Muscle layer of colon (tissue), 2 donors: ENCODE data around the gene KCNQ1.
"Not testable (repeated sequence)": the region's sequence is repeated elsewhere in the genome, so short reads cannot be mapped to it uniquely, and the experiment has no call there.

Source experiments
- H3K27ac ChIP-seq: one replicate; pipeline ENCODE4 v1.7.0; 2013; ENCODE audit warnings: low read depth, mild to moderate bottlenecking, low read length, moderate library complexity
- H3K27me3 ChIP-seq, 2 donors: one replicate each; pipeline ENCODE4 v1.7.0; 2013; ENCODE audit warnings: low read length in 2 of 2, mild to moderate bottlenecking in 2 of 2; ENCODE audit not compliant: insufficient read depth in 2 of 2, control insufficient read depth in 1 of 2
- H3K36me3 ChIP-seq: one replicate; pipeline ENCODE4 v1.7.0; 2013; ENCODE audit warnings: mild to moderate bottlenecking, low read length; ENCODE audit not compliant: insufficient read depth
- H3K4me1 ChIP-seq: one replicate; pipeline ENCODE4 v1.7.0; 2013; ENCODE audit warnings: mild to moderate bottlenecking, low read length; ENCODE audit not compliant: insufficient read depth
- H3K4me3 ChIP-seq, 2 donors: one replicate each; pipeline ENCODE4 v1.7.0; 2013; ENCODE audit warnings: low read length in 2 of 2, low read depth in 1 of 2, mild to moderate bottlenecking in 1 of 2, moderate library complexity in 1 of 2
- H3K9ac ChIP-seq: one replicate; pipeline ENCODE4 v1.7.0; 2013; ENCODE audit warnings: low read length
- H3K9me3 ChIP-seq: one replicate; pipeline ENCODE4 v1.7.0; 2013; ENCODE audit warnings: mild to moderate bottlenecking, low read length
- donor health status: abdominal sarcoma.
- donor health status: Adenocarcinoma of cecum.

Gene KCNQ1

DNA sequence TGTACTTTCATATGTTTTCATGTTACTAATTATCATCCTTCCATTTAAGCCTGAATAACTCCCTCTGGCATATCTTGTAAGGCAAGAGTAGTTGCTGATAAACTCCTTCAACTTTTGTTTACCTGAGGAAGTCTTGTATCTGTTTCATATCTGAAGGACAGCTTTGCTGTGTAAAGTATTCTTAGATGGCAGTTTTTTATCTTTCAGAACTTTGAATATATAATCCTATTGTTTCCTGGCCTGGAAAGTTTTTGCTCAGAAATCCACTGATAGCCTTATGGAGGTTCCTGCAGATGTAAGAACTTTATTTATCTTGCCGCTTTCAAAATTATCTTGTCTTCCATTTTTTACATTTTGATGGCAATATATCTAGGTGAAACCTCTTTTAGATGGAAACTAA is 185.9 kb downstream of the KCNQ1 start:
- Histone ChIP-seq H3K27me3 (no peaks in the 10 kb centered on the region), H3K4me1 (no peaks in the 10 kb centered on the region), H3K4me3 (no peak overlapping the region), H3K36me3 (no peaks in the 10 kb centered on the region), H3K27ac (no peak overlapping the region), H3K9me3 (peaks cover 18% of the 10 kb centered on the region), H3K9ac (no peak overlapping the region)

- no peak overlapping the region for H3K9ac ChIP-seq
- no peak overlapping the region for H3K4me3 ChIP-seq
- peaks cover 18% of the 10 kb centered on the region for H3K9me3 ChIP-seq
- H3K27ac ChIP-seq: no peak overlapping the region
- H3K36me3 ChIP-seq: no peaks in the 10 kb centered on the region
- no peaks in the 10 kb centered on the region for H3K27me3 ChIP-seq
- no peaks in the 10 kb centered on the region for H3K4me1 ChIP-seq
Observed at GRCh38 chr11:2631161-2631560, 186.4 kb downstream of the KCNQ1 start.

- not testable (repeated sequence) for H3K9ac ChIP-seq, H3K27me3 ChIP-seq, H3K9me3 ChIP-seq, H3K4me1 ChIP-seq, H3K36me3 ChIP-seq, H3K27ac ChIP-seq, H3K4me3 ChIP-seq
Observed at GRCh38 chr11:2639763-2640162, 195.0 kb downstream of the KCNQ1 start.

- H3K4me3 ChIP-seq: no peak overlapping the region
- no peaks in the 10 kb centered on the region for H3K27me3 ChIP-seq
- no peak overlapping the region for H3K27ac ChIP-seq
- H3K36me3 ChIP-seq: no peaks in the 10 kb centered on the region
- H3K9ac ChIP-seq: no peak overlapping the region
- H3K9me3 ChIP-seq: peaks cover 14% of the 10 kb centered on the region
- H3K4me1 ChIP-seq: no peaks in the 10 kb centered on the region
Observed at GRCh38 chr11:2641623-2642022, 196.8 kb downstream of the KCNQ1 start.

DNA sequence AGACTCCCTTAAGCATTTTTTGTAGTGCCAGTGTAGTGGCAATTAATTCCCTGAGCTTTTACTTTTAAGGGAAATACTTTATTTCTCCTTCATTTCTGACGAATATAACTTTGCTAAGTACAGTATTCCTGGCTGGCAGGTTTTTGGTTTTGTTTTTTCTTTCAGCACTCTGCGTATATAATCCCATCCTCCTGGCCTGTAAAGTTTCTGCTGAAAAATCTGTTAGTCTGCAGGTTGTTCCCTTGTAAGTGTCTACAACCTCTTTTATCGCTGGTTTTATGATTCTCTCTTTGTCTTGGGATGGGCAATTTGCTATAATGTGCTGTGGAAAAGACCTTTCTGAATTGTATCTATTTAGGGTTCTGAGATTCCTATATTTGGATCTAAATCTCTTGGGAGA is 198.9 kb downstream of the KCNQ1 start:
- Histone ChIP-seq H3K27me3 (no peaks in the 10 kb centered on the region), H3K36me3 (no peaks in the 10 kb centered on the region), H3K27ac (no peak overlapping the region), H3K9ac (no peak overlapping the region), H3K4me1 (no peaks in the 10 kb centered on the region), H3K9me3 (peaks cover 20% of the 10 kb centered on the region), H3K4me3 (no peak overlapping the region)

GRCh38 chr11:2644844-2645778 is 200.3 kb downstream of the KCNQ1 start:
- Histone ChIP-seq H3K36me3 (no peaks in the 10 kb centered on the region), H3K4me1 (no peaks in the 10 kb centered on the region), H3K4me3 (no peak overlapping the region), H3K9me3 (peaks cover 24% of the 10 kb centered on the region), H3K9ac (no peak overlapping the region), H3K27ac (no peak overlapping the region), H3K27me3 (no peaks in the 10 kb centered on the region)

DNA sequence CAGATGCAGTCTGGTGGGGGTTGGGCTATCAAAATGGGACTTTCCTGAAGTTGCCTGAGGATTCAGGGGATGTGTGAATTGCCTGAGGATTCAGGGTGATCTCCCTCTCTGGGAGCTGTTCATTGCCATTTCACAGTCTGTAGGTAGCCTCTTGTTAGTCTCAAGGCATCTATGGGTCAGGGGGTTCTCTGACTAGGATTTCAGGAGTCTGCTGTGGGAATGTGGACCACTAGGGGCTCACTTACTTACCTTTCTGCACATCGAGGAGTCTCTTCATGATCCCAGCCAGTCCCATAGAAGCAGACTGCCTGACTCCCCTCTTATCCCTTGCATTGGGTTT is 200.9 kb downstream of the KCNQ1 start:
- no peaks in the 10 kb centered on the region for H3K27me3 ChIP-seq
- H3K27ac ChIP-seq: no peak overlapping the region
- no peaks in the 10 kb centered on the region for H3K36me3 ChIP-seq
- peaks cover 28% of the 10 kb centered on the region for H3K9me3 ChIP-seq
- no peaks in the 10 kb centered on the region for H3K4me1 ChIP-seq
- no peak overlapping the region for H3K4me3 ChIP-seq
- no peak overlapping the region for H3K9ac ChIP-seq

GRCh38 chr11:2647167-2647566 is 202.4 kb downstream of the KCNQ1 start:
- peaks cover 31% of the 10 kb centered on the region for H3K9me3 ChIP-seq
- H3K4me1 ChIP-seq: no peaks in the 10 kb centered on the region
- H3K9ac ChIP-seq: no peak overlapping the region
- H3K4me3 ChIP-seq: no peak overlapping the region
- H3K36me3 ChIP-seq: no peaks in the 10 kb centered on the region
- no peaks in the 10 kb centered on the region for H3K27me3 ChIP-seq
- no peak overlapping the region for H3K27ac ChIP-seq

DNA sequence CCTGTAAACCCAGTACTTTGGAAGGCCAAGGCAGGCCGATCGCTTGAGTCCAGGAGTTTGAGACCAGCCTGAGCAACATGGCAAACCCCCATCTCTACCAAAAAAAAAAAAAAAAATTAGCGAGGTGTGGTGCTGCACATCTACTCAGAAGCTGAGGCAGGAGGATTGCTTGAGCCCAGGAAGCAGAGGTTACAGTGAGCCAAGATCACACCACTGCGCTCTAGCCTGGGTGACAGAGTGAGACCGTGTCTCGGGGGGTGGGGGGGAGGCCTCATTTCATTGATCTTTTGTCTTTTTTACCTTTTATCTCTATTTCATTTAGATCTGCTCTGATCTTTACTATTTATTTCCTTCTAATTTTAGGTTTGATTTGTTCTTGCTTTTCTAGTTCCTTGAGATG is 203.1 kb downstream of the KCNQ1 start:
- Histone ChIP-seq H3K4me3 (no peak overlapping the region), H3K36me3 (no peaks in the 10 kb centered on the region), H3K27ac (no peak overlapping the region), H3K27me3 (no peaks in the 10 kb centered on the region), H3K9me3 (peaks cover 34% of the 10 kb centered on the region), H3K4me1 (no peaks in the 10 kb centered on the region), H3K9ac (no peak overlapping the region)

- Histone ChIP-seq H3K27ac (no peak overlapping the region), H3K36me3 (no peaks in the 10 kb centered on the region), H3K27me3 (no peaks in the 10 kb centered on the region), H3K4me3 (no peak overlapping the region), H3K4me1 (no peaks in the 10 kb centered on the region), H3K9me3 (peaks cover 33% of the 10 kb centered on the region), H3K9ac (no peak overlapping the region)
Observed at GRCh38 chr11:2649400-2649799, 204.6 kb downstream of the KCNQ1 start.

- no peaks in the 10 kb centered on the region for H3K27me3 ChIP-seq
- H3K4me1 ChIP-seq: no peaks in the 10 kb centered on the region
- no peaks in the 10 kb centered on the region for H3K36me3 ChIP-seq
- peaks cover 29% of the 10 kb centered on the region for H3K9me3 ChIP-seq
- H3K9ac ChIP-seq: no peak overlapping the region
- no peak overlapping the region for H3K4me3 ChIP-seq
- no peak overlapping the region for H3K27ac ChIP-seq
Observed at GRCh38 chr11:2649848-2650247, 205.0 kb downstream of the KCNQ1 start.

DNA sequence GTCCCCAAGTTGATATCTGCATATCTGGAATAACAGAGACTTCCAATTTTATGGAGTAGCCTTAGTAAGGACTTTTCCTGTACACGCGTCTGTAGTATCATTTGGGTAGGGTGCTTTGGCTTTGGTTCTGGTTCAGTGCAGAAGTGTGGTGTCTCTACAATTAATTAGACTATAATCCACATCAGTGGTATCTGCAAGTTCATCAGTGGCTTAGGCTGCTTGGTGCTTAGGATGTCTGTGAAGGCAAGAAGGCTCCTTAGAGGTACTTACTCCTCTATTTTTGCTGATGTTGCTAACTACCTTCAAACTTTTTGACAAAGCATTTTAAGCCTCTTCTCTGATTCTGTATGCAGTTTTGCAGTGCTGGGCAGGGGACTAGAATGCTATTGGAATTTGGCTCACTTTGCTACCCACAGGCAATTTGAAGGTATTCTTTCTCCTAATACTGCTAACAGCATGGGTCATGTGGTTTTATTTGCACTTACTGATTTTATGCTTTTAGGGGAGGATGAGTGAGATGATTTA is 205.6 kb downstream of the KCNQ1 start:
- Histone ChIP-seq H3K27me3 (no peaks in the 10 kb centered on the region), H3K9ac (no peak overlapping the region), H3K9me3 (peaks cover 24% of the 10 kb centered on the region), H3K4me3 (no peak overlapping the region), H3K4me1 (no peaks in the 10 kb centered on the region), H3K27ac (no peak overlapping the region), H3K36me3 (no peaks in the 10 kb centered on the region)
